ENCODE results near the gene CCDC27. TPM values are rescaled to one million over a fixed set of nuclear protein-coding genes. Genes with fewer than 3 reads are reported as not detected.

CCDC27 gene
- total RNA-seq, 1 experiment from 2014 or later = not detected

- Histone ChIP-seq H3K4me3 (replicated peaks in 1 of 2; ENCODE audit: low read depth in 1 of 2, low read length in 2 of 2) (no peak overlapping the region), H3K79me2 (ENCODE audit: insufficient read depth, low read length) (no peaks in the 10 kb centered on the region), H3K9ac (ENCODE audit: low read length) (no peak overlapping the region), H3K4me1 (ENCODE audit: control insufficient read depth in 1 of 2, insufficient read depth in 2 of 2, low read length in 2 of 2) (peaks cover 7 to 10% of the 10 kb centered on the region in 2 experiments; a peak in 3 of 4 replicates), H2AFZ (ENCODE audit: low read depth, low read length, poor library complexity, severe bottlenecking) (no peak overlapping the region), H3K27me3 (ENCODE audit: insufficient read depth, low read length) (no peaks in the 10 kb centered on the region), H3K9me2 (ENCODE audit: insufficient read depth) (no peaks in the 10 kb centered on the region), H3K4me2 (ENCODE audit: low read length) (no peak overlapping the region), H4K20me1 (ENCODE audit: insufficient read depth) (no peaks in the 10 kb centered on the region), H3K9me3 (ENCODE audit: control insufficient read depth in 1 of 2, insufficient read depth in 1 of 2, low read depth in 1 of 2, low read length in 2 of 2) (no peaks in the 10 kb centered on the region), H3K27ac (ENCODE audit: low read depth, low read length) (no peak overlapping the region), H3K36me3 (ENCODE audit: control insufficient read depth in 1 of 2, insufficient read depth in 2 of 2, low read length in 2 of 2) (no peaks in the 10 kb centered on the region)
- ChIA-PET RAD21 (ENCODE audit: low non-redundant PET in 1 of 2, low total read pairs in 2 of 2, uncharacterized antibody in 2 of 2, unreplicated experiment in 2 of 2) (no interaction called here), POLR2A (no interaction called here), CTCF (no interaction called here)
- ATAC-seq (no peak), DNase-seq (ENCODE audit: low read depth, low spot score) (no peak)
- TF ChIP-seq FOSL1 (IDR thresholded peaks at IDR 0.05; ENCODE audit: low read depth) (no peak), ZFX (IDR thresholded peaks at IDR 0.05) (no peak), ELF1 (IDR thresholded peaks at IDR 0.05; ENCODE audit: borderline replicate concordance, low read depth) (no peak), ATF3 (IDR thresholded peaks at IDR 0.05) (no peak)
- BruUV-seq (replicated peaks) = no TSS peak
- intact Hi-C loops (cut with micrococcal nuclease) = no loop called here
Observed at GRCh38 chr1:3814771-3815561, 62.7 kb downstream of the CCDC27 start.

GRCh38 chr1:3816331-3817137 lies 64.3 kb downstream of the CCDC27 start:
- CTCF ChIA-PET = no interaction called here

More at GRCh38 chr1:3816331-3817137, 64.3 kb downstream of the CCDC27 start:
- RAD21 ChIA-PET (ENCODE audit: low non-redundant PET in 1 of 2, low total read pairs in 2 of 2, uncharacterized antibody in 2 of 2, unreplicated experiment in 2 of 2) = no interaction called here
- H3K4me1 ChIP-seq (ENCODE audit: control insufficient read depth in 1 of 2, insufficient read depth in 2 of 2, low read length in 2 of 2) = peaks cover 3% of the 10 kb centered on the region in 2 experiments; a peak in 3 of 4 replicates
- no peaks in the 10 kb centered on the region for H4K20me1 ChIP-seq (ENCODE audit: insufficient read depth)
- intact Hi-C loops (cut with micrococcal nuclease) = no loop called here
- no peak overlapping the region for H3K4me2 ChIP-seq (ENCODE audit: low read length)
- no peaks in the 10 kb centered on the region for H3K9me2 ChIP-seq (ENCODE audit: insufficient read depth)
- no TSS peak for BruUV-seq (replicated peaks)
- no peak for ATAC-seq
- POLR2A ChIA-PET = no interaction called here
- no peak overlapping the region for H3K4me3 ChIP-seq (replicated peaks in 1 of 2; ENCODE audit: low read depth in 1 of 2, low read length in 2 of 2)
- H3K36me3 ChIP-seq (ENCODE audit: control insufficient read depth in 1 of 2, insufficient read depth in 2 of 2, low read length in 2 of 2) = no peaks in the 10 kb centered on the region; a peak in 1 of 4 replicates
- DNase-seq (ENCODE audit: low read depth, low spot score) = no peak
- no peak for TF ChIP-seq YY1 (IDR thresholded peaks at IDR 0.05; ENCODE audit: extremely low read depth, insufficient replicate concordance, low read depth, low read length)
- TF ChIP-seq SIN3A (IDR thresholded peaks at IDR 0.05; ENCODE audit: low read depth) = no peak
- TF ChIP-seq ZBTB33 (IDR thresholded peaks at IDR 0.05; ENCODE audit: extremely low read depth, insufficient replicate concordance, low read length) = no peak
- TF ChIP-seq FOSL1 (IDR thresholded peaks at IDR 0.05; ENCODE audit: low read depth) = no peak
- no peaks in the 10 kb centered on the region for H3K79me2 ChIP-seq (ENCODE audit: insufficient read depth, low read length)
- H3K27ac ChIP-seq (ENCODE audit: low read depth, low read length) = no peak overlapping the region
- H3K9me3 ChIP-seq (ENCODE audit: control insufficient read depth in 1 of 2, insufficient read depth in 1 of 2, low read depth in 1 of 2, low read length in 2 of 2) = no peaks in the 10 kb centered on the region
- H3K27me3 ChIP-seq (ENCODE audit: insufficient read depth, low read length) = no peaks in the 10 kb centered on the region
- no peak overlapping the region for H2AFZ ChIP-seq (ENCODE audit: low read depth, low read length, poor library complexity, severe bottlenecking)
- no peak overlapping the region for H3K9ac ChIP-seq (ENCODE audit: low read length)

Data from HCT116 (cell line).